Measurements from ENCODE around the gene PLEKHH1.

Gene PLEKHH1

GRCh38 chr14:67562025-67562775 is 29.1 kb downstream of the PLEKHH1 start:
- no peak for FAIRE-seq
- DNase-seq (ENCODE audit: low spot score) = no peak

- FAIRE-seq = no peak
- DNase-seq (ENCODE audit: low spot score) = no peak
Observed at GRCh38 chr14:67562776-67563150, 29.7 kb downstream of the PLEKHH1 start.

GRCh38 chr14:67564236-67564635 is 31.1 kb downstream of the PLEKHH1 start:
- DNase-seq (ENCODE audit: low spot score) = peak; percentile 57
- FAIRE-seq = no peak

DNA sequence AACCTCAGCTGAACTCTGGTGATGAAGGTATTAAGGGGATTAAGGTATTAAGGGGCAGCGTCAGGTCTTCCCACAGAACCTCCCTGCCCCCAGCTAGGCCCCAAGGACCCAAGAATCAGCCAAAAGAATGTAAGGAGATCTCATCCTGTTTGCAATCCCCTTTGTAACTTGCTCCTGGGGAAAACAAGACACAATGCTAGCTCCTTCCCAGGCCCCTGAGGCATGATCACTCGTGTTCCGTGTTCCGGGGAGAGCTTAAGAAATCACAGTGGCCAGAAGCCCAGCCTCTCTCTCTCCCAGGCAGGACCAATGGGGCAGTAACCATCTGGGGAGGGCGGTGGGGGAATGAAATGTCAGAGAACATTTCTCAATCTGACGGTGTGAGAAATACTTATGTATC is 33.8 kb downstream of the PLEKHH1 start:
- FAIRE-seq = no peak
- no peak for DNase-seq (ENCODE audit: low spot score)

GRCh38 chr14:67567654-67568053 is 34.6 kb downstream of the PLEKHH1 start:
- FAIRE-seq (no peak), DNase-seq (ENCODE audit: low spot score) (no peak)

DNA sequence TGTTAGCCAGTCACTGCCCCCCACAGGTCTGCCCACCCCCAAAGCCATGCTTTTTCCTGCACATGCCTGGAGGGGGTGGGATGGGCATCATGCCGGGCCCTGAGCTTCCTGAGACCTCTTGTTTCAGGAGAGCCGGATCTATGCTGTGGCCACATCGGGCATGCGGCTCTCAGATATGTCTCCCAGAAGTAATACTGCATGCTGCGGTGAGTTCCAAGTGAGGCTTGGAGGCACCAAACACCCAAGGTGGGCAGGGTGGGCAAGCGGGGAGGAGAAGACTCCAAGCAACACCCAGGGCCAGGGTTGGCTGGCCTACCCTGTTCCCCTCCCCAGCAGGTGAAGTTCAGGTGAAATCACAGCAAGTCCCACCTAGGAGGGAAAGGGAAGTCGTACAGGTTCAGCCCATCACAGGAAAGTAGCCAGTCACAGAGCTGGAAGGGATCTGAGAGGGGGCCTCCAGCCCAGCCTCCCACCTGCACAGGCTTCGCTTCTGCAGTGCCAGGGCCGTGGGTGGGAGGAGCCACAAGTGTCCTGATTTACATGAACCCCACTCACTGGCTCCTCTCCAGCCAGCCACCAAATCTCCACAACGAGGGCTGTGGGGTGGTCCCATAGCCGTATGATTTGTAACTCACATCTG is 36.0 kb downstream of the PLEKHH1 start:
- no peak for FAIRE-seq
- DNase-seq (ENCODE audit: low spot score) = no peak

- DNase-seq (ENCODE audit: low spot score) = no peak
Observed at GRCh38 chr14:67569651-67570290, 36.7 kb downstream of the PLEKHH1 start.

DNA sequence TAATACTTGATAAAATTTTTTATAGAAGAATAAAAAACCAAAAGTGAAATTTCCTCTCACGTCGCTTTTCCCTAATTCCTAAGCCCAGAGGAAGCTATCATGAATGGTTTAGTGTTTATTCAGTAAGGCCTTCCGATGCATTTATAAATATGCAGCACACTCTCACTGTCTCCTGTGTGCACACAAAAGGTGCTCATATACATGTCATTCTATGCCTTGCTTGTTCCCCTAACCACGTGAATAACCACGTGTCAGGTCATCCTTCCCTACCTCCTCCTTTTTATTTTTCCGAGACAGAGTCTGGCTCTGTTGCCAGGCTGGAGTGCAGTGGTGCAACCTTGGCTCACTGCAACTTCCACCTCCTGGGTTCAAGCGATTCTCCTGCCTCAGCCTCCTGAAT is 37.4 kb downstream of the PLEKHH1 start:
- DNase-seq (ENCODE audit: low spot score) = no peak
- no peak for FAIRE-seq

More at GRCh38 chr14:67569651-67570290, 36.7 kb downstream of the PLEKHH1 start:
- no peak for FAIRE-seq

- DNase-seq (ENCODE audit: low spot score) (no peak), FAIRE-seq (no peak)
Observed at GRCh38 chr14:67571275-67571990, 38.3 kb downstream of the PLEKHH1 start.

- no peak for DNase-seq (ENCODE audit: low spot score)
- no peak for FAIRE-seq
Observed at GRCh38 chr14:67571991-67572323, 38.9 kb downstream of the PLEKHH1 start.

DNA sequence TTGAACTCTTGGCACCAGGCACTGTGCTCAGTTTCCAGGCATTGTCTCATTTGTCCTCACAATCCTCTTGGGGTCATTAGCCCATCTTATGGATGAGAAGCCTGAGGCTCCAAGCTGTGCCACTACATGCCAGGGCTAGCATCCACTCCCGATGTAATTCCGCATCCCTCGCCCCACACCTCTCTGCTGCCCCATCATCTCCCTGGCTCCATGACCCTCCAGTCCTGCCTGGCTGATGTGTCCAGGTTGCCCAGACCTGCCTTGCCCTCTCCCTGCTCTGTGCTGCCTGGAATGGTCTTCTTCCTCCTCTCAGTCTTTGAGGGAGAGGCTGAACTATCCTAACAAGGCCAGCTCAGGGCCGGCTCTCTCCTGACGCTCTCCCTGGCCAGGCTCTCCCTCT is 39.5 kb downstream of the PLEKHH1 start:
- FAIRE-seq (no peak), DNase-seq (ENCODE audit: low spot score) (no peak)

- FAIRE-seq (no peak), DNase-seq (ENCODE audit: low spot score) (no peak)
Observed at GRCh38 chr14:67573228-67574010, 40.3 kb downstream of the PLEKHH1 start.

GRCh38 chr14:67574156-67574555 is 41.1 kb downstream of the PLEKHH1 start:
- no peak for FAIRE-seq
- DNase-seq (ENCODE audit: low spot score) = no peak

- FAIRE-seq = no peak
Observed at GRCh38 chr14:67574806-67575205, 41.7 kb downstream of the PLEKHH1 start.

GRCh38 chr14:67575684-67576083 is 42.6 kb downstream of the PLEKHH1 start:
- DNase-seq (ENCODE audit: low spot score) (no peak), FAIRE-seq (no peak)

More at GRCh38 chr14:67574806-67575205, 41.7 kb downstream of the PLEKHH1 start:
- DNase-seq (ENCODE audit: low spot score) = no peak

DNA sequence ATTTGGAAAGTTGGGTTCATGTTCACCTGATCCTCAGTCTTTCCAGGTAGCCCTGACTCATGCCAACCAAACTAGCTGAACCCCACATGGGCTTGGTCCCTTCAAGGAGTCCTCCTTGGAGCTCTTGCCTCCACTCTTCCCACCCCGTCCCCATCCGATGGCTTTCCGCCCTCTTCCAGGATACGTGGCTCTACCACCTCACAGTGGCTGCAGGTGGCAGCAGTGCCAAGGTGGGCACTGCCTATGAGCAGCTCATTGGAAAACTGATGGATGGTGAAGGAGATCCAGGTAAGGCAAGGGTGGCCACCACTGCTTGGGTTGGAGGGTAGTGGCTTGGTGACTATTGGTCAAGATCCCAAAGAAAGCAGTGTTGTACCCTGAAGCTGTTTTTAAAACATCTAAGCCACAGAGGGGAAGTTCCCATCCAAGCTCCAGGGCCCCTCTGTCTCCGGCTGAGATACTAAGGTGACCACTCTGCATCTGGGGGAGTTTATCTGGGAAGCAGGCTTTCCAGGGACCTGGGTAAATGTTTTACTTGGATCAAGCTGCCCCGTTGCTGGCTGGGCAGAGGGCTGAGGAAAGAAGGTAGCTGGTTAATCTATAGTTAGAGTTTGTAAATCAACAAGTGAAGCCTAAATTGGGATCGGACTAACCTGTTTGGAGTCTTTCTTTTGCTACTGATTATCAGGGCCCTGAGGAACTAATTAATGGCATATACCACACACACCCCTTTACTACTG is 43.3 kb downstream of the PLEKHH1 start:
- DNase-seq (ENCODE audit: low spot score) (no peak), FAIRE-seq (no peak)

DNA sequence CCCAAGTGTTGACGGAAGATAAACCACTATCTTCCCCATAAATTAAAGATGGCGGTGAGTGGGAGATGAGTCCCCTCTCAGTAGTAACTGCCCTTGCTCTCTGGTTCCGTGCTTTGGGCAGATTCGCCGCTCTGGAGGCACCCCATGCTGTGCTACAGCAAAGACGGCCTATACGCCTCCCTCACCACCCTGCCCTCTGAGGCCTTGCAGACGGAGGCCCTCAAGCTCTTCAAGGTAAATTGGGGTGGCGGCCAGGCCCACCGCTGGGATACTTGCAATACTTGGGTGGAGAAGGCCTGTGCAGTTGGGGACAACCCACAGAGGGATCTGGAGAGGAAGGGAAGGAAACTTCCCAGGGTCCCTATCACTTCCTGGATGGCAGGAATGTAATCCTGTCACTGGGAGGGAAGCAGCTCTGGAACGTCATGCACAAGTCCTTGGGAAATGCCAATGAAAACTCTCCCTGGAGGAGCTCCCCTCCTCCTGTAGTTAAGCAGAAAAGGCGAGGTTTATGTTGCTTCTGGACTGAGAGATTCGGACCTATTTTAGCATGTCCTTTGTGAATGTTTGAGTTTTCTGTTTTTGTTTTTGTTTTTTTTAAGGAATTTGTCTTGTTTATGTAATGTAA is 44.2 kb downstream of the PLEKHH1 start:
- DNase-seq (ENCODE audit: low spot score) (no peak), FAIRE-seq (no peak)

GRCh38 chr14:67577909-67578749 is 45.0 kb downstream of the PLEKHH1 start:
- FAIRE-seq = no peak
- no peak for DNase-seq (ENCODE audit: low spot score)

- DNase-seq (ENCODE audit: low spot score) (no peak), FAIRE-seq (no peak)
Observed at GRCh38 chr14:67579040-67579439, 46.0 kb downstream of the PLEKHH1 start.
